ENCODE data around the gene SLC4A2.
"Not testable (repeated sequence)": the region's sequence is repeated elsewhere in the genome, so short reads cannot be mapped to it uniquely, and the experiment has no call there.

SLC4A2 gene

DNA sequence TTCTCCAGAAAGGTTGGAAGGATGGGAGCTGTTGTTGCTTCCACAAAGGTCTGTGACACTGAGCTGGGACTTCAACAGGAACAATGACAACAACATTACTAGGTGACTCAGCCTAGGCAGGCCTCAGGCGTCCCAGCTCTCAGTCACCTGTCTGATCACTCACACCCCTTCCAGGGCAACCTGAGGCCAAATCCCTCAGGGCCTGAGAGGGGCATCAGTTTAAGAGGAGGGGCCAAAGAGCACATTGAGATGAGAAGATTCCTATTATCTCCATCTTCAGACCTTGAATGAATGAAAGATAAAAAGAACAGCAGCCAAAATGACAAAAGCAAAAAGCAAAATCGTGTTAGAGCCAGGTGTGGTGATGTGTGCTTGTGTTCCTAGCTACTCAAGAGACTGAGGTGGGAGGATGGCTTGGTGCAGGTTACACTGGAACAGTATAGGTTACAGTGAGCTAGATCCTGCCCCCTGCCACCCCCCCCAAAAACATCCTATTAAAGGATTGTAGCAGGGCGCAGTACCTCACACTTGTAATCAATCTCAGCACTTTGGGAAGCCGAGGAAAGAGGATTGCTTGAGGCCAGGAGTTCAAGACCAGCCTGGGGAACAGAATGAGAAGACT, 34.8 kb upstream of the SLC4A2 start, which contains the start of gene ATG9B:
TSS of gene ATG9B (minus strand) at position 60 of the 622 bp plus-strand sequence. CDS start 71 bp downstream, outside the sequence.
- DNase-seq (ENCODE audit: low read depth), result no peak

DNA sequence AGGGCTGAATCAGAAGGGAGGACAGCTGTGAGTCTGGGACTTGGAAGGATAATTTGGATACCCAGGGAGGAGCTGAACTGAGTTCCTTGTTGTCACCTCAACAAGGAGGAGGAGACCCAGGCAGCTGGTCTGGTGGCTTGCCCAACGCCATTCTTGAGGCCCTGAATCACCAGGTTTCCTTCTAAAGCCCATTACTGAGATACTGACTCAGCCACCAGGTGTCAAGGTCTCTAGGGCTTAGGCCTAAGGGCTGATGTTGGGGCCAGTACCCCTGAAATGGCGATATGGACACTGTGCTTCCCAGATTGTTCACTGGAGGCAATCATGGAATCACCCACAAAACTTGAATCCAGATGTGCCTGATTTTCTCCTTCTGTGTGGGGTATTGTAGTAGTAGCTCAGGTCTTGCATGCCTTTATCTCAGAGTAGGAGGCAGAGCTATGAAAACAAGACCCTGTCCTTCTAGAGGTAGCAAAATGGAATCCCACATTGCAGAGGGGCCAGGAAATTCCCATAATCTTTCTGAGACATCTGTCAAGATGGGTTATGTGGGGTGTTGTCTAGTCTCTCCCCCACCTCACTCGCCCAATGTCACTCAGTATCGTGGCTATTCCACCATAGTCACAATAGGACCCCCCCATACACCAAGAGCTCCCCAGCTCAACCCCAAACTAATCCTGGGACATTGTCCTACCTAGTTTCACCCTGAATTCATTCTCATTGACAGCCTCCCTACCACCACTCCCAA, 33.3 kb upstream of the SLC4A2 start:
- peak; percentile 41 for DNase-seq (ENCODE audit: low read depth)

DNA sequence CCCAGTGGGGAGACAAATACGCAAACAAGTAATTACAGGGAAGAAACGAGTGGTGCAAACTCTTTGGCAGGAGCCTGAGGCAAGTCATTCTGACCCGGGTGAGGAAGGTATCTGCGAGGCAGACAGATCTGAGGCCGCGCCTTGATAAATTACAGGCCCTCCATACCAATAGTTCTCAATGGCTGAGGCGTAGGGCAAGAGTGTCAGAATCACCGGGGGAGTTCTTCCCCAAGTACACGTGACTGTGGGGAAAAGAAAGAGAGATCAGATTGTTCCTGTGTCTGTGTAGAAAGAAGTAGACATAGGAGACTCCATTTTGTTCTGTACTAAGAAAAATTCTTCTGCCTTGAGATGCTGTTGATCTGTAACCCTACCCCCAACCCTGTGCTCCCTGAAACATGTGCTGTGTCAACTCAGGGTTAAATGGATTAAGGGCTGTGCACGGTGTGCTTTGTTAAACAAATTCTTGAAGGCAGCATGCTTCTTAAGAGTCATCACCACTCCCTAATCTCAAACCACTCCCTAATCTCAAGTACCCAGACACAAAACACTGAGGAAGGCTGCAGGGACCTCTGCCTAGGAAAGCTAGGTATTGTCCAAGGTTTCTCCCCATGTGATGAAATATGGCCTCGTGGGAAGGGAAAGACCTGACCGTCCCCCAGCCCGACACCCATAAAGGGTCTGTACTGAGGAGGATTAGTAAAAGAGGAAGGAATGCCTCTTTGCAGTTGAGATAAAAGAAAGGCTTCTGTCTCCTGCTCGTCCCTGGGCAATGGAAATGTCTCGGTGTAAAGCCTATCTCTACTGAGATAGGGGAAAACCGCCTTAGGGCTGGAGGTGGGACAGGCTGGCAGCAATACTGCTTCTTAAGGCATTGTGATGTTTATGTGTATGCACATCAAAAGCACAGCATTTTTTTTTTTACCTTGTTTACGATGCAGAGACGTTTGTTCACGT, 32.3 kb upstream of the SLC4A2 start:
- not testable (repeated sequence) for DNase-seq (ENCODE audit: low read depth)

DNA sequence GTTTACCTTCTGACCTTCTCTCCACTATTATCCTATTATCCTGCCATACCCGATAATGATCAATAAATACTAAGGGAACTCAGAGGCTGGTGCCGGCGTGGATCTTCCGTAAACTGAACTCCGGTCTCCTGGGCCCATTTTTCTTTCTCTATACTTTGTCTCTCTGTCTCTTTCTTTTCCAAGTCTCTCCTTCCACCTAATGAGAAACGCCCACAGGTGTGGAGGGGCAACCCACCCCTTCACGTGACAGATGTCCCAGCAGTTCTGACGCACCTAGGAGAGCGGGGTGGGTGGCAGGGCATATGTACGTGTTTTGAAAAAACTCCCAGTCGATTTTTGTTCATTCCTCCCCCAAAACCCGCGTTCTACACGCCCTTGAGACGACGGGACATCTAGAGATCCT, 31.7 kb upstream of the SLC4A2 start:
- not testable (repeated sequence) for DNase-seq (ENCODE audit: low read depth)

DNA sequence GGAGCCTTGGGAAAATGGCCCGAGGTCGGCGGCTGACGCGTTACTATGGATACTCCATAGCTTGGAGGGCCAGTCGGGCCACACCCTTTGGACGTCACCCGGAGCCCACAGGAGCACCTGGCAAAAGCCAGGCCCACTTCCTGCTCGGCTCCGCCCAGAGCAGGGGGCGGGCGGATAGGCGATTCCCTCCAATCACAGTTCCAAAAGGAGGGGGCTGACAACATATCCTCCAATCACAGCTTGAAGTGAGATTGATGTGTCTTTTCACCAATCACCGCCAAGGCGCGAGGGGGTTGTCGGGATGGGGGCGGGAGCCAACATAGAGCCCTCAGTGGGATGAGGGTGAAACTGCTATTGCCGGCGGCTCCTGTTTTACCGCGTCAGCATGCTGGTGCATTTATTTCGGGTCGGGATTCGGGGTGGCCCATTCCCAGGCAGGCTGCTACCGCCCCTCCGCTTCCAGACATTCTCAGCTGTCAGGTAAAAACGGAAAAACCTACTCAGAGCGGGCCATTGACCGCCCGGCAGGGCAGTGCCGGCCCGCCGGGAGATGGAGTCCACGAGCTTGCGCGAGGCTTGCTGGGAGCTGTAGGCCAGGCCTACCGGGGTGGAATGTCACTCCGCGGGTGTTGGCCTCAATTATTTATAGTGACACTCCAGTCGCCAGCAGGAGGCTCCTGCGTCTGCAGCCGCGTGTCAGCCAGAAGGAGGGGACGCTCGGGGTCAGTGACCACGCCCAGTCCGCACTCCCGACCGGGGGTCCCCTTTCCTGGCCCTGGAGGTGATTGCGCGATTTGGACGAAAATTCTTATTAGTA, 31.1 kb upstream of the SLC4A2 start, which contains the start of gene ABCB8:
TSS of gene ABCB8 (plus strand) at position 320 of the 817 bp plus-strand sequence. CDS start at position 386, 66 bp downstream.
- peak; percentile 90 for DNase-seq (ENCODE audit: low read depth)

DNA sequence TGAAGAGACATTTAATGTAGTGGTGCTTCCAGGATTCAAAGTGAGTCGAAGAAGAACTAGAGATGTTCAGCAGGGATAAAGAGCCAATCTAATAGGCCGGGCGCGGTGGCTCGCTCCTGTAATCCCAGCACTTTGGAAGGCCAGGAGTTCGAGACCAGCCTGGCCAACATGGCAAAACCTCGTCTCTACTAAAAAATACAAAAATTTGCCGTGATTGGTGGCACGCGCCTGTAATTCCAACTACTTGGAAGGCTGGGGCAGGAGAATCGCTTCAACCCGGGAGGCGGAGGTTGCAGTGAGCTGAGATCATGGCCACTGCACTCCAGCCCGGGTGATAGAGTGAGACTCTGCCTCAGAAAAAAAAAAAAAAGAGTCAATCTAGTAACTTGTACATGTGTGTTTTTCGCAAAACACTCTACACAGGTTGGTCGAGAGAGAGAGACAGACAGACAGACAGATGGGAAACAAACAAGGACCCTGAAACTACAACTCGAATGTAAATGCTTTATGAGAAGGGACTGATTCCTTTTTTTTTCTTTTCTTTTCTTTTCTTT, 30.4 kb upstream of the SLC4A2 start:
- no peak for DNase-seq (ENCODE audit: low read depth)

DNA sequence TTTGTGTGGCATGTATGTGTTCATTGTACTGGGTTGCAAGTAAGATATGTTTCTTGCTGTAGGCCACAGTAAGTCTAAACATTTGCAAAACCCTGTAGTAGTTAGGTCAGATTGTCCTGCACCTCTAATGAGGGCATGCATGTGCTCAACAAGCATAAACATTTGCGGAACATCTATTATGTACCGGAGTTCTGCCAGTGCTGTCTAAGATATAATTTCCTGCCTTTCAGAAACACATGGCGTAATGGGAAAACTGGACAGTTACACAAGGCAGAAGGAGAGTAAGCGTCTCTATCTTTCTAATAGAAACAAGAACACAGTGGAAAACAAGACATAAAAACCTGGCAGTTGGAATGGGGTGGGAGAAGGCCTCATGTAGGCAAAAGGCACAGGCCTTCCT, 28.4 kb upstream of the SLC4A2 start:
- no peak for DNase-seq (ENCODE audit: low read depth)

DNA sequence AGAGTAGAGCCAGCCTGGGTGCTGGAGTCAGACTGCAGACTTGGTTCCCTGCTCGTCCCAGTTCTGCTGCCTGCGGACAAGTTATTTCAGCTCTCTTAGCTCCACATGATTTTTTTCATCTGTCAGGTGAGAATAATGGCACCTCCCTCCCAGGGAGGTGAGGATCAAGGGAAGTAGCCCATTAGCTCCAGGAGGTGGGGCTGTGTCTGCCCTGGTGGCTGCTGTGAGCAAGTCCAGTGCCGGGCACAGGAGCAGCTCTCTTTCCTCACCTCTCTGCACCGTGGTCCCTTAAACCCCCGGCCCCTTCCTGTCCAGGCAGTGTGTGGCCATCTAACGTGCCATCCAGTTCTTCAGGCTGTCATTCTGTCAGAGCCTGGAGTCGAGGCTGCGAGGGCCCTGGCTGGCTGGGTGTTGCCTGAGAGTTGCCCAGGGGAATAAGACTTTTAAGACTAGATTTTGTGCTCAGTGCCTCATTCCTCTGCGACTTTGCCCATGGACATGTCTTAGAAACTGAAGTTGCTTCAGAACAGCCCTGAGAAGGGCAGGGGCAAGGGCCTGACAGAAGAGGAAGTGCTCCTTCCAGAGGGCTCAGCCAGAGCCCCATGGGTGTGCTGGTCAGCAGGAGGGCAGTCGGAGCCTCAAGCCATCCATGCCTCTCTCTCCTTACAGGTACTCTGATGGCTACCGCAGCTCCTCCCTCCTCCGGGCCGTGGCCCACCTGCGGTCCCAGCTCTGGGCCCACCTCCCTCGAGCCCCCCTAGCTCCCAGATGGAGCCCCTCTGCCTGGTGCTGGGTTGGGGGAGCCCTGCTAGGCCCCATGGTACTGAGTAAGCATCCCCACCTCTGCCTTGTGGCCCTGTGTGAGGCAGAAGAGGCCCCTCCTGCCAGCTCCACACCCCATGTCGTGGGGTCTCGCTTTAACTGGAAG, 26.2 kb upstream of the SLC4A2 start:
- no peak for DNase-seq (ENCODE audit: low read depth)

DNA sequence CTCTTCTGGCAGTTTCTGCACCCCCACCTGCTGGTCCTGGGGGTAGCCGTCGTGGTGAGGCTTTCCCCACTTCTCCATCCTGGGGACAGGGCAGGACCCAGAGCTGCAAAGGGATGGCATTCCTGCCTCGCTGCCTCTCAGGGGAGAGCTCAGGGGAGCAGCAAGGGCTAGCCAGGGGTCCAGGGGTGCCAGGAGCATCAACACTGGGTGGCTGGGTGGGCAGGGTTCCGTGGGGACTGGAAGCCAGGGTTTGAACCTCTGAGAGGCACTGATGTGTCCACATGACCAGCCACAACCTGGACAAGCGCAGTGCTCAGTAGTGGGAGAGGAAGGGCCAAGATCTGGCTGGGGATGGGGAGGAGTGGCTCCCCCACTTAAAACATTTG, 25.5 kb upstream of the SLC4A2 start:
- DNase-seq (ENCODE audit: low read depth), result no peak

DNA sequence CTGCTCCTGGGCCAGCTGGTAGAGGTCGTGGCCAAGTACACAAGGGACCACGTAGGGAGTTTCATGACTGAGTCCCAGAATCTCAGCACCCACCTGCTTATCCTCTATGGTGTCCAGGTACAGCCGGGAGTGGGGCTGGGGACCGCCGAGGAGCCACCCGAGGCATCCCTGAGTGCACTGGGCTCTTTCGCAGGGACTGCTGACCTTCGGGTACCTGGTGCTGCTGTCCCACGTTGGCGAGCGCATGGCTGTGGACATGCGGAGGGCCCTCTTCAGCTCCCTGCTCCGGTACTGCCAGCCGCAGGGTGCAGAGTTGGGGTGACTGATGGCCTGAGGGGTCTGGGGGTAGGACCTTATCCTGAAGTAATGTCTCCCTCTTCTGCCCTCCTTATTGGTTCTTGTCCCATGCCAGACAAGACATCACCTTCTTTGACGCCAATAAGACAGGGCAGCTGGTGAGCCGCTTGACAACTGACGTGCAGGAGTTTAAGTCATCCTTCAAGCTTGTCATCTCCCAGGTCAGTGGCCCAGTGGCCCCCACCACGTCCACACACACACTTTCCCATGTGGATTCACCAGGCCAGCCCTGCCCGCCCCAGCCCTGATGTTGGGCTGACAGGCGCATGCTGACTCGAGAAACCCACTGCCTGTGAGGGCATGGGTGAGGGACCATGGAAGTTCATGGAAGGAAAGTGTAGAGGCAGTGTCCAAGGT, 24.9 kb upstream of the SLC4A2 start:
- DNase-seq (ENCODE audit: low read depth), result no peak

DNA sequence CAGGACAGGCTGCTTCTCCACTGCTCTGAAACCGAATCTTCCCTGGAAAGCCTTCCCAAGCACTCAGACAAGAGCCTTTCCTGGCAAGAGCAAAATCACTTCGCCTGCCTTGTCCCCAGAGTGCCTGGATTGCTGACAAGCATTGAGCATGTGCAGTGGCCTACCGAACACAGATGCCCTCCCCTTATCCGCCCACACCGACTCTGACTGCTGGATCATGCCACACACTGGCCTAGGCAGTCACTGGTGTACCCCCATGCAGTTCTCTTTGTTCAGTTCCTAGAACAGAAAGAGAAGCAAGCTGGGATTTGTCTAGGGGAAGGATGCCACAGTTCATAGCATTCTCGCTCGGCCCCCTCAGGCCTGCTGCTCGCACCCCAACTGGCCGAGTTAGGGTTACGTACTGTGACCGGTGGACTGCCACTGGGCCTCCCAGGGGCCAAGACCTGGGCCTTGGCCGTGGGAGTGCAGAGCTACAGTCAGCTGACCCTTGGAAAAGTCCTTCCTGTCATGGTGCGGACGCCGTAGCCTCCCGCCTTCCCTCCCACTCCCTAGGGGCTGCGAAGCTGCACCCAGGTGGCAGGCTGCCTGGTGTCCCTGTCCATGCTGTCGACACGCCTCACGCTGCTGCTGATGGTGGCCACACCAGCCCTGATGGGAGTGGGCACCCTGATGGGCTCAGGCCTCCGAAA, 24.2 kb upstream of the SLC4A2 start:
- no peak for DNase-seq (ENCODE audit: low read depth)

DNA sequence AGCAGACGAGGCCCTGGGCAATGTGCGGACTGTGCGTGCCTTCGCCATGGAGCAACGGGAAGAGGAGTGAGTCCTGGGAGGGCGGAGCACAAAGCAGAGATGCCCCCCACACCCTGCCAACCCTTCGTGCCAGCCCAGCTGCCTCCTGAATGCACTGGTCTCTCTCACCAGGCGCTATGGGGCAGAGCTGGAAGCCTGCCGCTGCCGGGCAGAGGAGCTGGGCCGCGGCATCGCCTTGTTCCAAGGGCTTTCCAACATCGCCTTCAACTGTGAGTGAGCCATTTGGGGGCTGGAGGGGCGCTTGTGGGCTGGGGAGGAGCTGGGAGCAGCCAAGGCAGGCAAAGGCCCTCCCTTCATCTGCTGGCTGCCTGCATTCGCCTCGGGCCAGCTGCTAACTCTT, 23.5 kb upstream of the SLC4A2 start:
- DNase-seq (ENCODE audit: low read depth), result no peak

DNA sequence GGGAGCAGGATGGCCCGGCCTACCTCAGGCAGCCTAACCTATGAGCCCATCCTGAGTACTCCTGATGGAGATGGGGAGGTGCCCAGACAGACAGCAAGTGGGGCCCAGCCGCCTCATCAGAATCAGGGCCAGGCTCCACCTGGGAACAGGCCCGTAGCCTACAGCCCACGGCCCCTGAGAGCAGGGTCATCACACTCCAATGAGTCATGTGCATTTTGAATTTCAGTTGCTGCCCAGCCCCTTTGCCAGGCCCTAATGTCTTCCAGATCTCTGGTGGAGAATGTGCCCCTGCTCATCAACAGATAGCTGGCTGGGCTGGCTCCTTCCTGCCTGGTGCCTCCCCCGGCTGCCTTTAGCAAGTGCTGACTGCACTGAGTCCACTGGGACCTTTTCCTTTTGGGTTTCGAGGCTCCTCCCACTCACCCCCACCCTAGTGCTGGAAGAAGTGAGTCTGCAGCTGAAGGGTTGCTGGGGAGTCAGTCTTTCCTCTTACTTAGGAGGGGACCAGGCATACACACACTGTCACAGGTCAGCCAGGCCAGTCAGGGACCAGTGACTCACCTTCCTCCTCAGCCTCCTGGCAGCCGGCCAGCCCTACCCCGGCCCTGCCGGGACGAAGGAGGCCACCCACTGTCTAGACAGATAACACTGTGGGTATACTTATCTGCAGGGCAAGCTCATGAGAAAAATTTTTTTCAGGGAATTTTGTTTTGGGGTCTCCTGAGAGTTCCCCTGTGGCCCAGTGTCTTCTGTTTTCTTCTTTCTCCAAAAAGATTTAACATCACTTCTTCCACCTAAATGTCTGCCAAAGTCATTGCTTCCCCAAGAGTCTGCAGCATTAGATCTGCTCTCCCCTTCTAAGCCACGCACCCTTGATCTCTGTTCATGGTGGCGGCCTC, 20.2 kb upstream of the SLC4A2 start:
- DNase-seq (ENCODE audit: low read depth), result peak; percentile 84

DNA sequence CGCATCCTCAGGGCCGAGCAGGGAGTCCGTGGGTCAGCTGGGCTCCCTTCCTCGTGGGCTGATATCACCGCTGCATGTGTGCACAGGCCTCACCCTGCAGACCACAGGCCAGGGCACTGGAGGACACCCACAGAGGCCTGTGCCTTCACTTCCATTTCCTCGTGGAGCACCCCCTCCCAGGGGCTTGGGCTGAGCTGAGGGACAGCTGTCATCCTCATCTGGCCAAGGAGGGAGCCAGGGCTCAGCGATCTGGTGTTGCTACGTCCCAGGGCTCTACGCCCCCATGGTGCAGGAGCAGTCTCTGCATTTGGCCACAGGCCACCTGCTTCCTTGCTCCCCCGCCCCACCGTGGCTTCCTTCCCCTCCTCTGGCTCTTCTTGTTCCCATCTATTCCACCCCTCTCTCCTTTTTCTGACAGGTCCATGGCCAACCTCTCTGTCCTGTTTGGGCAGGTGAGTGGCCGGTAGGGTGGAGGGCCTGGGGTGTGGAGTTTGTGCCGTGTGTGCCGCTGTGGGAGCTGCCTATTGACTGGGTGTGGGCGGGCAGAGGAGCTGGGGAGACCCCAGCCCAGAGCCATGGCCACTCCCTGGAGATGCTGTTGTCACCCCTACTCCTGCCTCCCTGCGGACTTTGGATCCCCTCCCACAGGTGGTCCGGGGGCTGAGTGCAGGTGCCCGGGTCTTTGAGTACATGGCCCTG, 19.4 kb upstream of the SLC4A2 start:
- DNase-seq (ENCODE audit: low read depth), result no peak

DNA sequence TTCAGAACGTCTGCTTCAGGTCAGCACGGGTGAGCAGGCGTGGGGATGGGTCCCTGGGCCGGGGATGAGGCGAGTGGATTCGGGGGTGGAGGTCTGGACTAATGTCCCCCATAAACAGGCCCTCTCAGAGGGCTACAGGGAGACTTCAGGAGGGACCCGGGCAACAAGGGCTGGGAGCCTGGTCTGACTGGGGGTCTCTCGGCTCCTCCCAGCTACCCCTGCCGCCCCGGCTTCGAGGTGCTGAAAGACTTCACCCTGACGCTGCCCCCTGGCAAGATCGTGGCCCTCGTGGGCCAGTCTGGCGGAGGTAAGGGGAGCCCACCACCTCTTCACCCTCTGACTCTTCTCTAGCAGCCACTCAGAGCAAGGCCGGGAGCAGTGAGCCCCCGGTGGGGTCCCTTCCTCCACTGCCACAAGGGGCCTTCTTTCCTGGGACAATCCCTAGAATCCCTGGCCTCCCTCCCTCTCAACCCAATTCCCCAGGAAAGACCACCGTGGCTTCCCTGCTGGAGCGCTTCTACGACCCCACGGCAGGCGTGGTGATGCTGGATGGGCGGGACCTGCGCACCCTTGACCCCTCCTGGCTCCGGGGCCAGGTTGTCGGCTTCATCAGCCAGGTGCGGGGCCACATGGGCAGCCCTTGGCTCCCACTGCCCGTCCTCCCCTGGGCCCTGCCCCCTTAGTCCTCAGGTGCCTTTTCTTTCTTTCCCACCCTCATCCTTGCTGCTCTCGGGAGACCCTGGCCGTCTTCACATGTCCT, 18.6 kb upstream of the SLC4A2 start:
- no peak for DNase-seq (ENCODE audit: low read depth)

DNA sequence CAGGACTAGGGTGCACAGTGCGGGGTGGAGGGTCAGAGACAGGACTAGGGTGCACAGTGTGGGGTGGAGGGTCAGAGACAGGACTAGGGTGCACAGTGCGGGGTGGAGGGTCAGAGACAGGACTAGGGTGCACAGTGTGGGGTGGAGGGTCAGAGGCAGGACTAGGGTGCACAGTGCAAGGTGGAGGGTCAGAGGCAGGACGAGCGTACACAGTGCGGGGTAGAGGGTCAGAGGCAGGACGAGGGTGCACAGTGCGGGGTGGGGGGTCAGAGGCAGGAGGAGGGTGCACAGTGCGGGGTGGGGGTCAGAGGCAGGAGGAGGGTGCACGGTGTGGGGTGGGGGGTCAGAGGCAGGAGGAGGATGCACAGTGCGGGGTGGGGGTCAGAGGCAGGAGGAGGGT, 15.9 kb upstream of the SLC4A2 start:
- not testable (repeated sequence) for DNase-seq (ENCODE audit: low read depth)

Measured in HS-5 (cell line).